Measurements from ENCODE around the gene DCT.
"Not testable (repeated sequence)": the region's sequence is repeated elsewhere in the genome, so short reads cannot be mapped to it uniquely, and the experiment has no call there.

DCT gene

GRCh38 chr13:94515374-94515773 lies 35.9 kb upstream of the DCT start:
- H3K4me3 ChIP-seq (ENCODE audit: low read depth, low read length) = no peak overlapping the region
- TF ChIP-seq, protein P1, sequence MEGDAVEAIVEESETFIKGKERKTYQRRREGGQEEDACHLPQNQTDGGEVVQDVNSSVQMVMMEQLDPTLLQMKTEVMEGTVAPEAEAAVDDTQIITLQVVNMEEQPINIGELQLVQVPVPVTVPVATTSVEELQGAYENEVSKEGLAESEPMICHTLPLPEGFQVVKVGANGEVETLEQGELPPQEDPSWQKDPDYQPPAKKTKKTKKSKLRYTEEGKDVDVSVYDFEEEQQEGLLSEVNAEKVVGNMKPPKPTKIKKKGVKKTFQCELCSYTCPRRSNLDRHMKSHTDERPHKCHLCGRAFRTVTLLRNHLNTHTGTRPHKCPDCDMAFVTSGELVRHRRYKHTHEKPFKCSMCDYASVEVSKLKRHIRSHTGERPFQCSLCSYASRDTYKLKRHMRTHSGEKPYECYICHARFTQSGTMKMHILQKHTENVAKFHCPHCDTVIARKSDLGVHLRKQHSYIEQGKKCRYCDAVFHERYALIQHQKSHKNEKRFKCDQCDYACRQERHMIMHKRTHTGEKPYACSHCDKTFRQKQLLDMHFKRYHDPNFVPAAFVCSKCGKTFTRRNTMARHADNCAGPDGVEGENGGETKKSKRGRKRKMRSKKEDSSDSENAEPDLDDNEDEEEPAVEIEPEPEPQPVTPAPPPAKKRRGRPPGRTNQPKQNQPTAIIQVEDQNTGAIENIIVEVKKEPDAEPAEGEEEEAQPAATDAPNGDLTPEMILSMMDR (IDR thresholded peaks at IDR 0.05; ENCODE audit: low read depth, low read length, missing control alignments) = no peak
- in situ Hi-C loops (cut with HindIII; ENCODE audit: low sequenced_read_pairs) = no loop called here
- DNase-seq (ENCODE audit: low read depth) = no peak

GRCh38 chr13:94513026-94513425 lies 33.5 kb upstream of the DCT start:
- TF ChIP-seq, protein P1 (IDR thresholded peaks at IDR 0.05; ENCODE audit: low read depth, low read length, missing control alignments) = no peak
- H3K4me3 ChIP-seq (ENCODE audit: low read depth, low read length) = no peak overlapping the region
- in situ Hi-C loops (cut with HindIII; ENCODE audit: low sequenced_read_pairs) = no loop called here
- DNase-seq (ENCODE audit: low read depth) = no peak

GRCh38 chr13:94505730-94506129 lies 26.2 kb upstream of the DCT start:
- in situ Hi-C loops (cut with HindIII; ENCODE audit: low sequenced_read_pairs) = no loop called here
- no peak for DNase-seq (ENCODE audit: low read depth)
- no peak overlapping the region for H3K4me3 ChIP-seq (ENCODE audit: low read depth, low read length)
- TF ChIP-seq, protein P1 (IDR thresholded peaks at IDR 0.05; ENCODE audit: low read depth, low read length, missing control alignments) = no peak

DNA sequence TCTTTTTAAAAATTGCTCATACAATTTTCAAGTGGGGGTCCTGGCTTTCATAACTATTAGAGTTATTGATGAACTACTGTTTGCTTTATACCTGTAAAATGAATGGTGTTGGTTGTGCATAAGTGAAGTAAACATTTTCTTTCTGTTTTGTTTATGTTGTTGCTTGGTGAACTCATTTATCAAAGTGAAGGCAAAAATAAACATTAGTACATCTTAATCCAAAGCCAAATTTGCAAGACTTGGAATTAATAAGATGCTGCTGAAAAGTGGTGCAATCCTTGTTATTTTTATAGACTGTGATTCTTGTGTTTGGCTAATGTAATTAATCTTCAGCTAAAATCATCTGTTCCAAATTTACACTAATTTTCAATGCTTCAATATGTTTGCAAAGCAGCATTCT lies 24.4 kb upstream of the DCT start:
- in situ Hi-C loops (cut with HindIII; ENCODE audit: low sequenced_read_pairs) = no loop called here
- no peak overlapping the region for H3K4me3 ChIP-seq (ENCODE audit: low read depth, low read length)
- TF ChIP-seq, protein P1 (IDR thresholded peaks at IDR 0.05; ENCODE audit: low read depth, low read length, missing control alignments) = no peak
- DNase-seq (ENCODE audit: low read depth) = no peak

DNA sequence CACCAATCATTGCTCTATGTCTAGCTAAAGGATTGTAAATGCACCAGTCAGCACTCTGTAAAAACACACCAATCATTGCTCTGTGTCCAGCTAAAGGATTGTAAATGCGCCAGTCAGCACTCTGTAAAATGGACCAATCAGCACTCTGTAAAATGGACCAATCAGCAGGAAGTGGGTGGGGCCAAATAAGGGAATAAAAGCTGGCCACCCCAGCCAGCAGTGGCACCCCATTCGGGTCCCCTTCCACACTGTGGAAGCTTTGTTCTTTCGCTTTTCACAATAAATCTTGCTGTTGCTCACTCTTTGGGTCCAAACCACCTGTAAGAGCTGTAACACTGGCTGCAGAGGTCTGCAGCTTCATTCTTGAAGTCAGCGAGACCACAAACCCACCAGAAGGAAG lies 19.3 kb upstream of the DCT start:
- in situ Hi-C loops (cut with HindIII; ENCODE audit: low sequenced_read_pairs); H3K4me3 ChIP-seq (ENCODE audit: low read depth, low read length); DNase-seq (ENCODE audit: low read depth): not testable (repeated sequence)

- no peak overlapping the region for H3K4me3 ChIP-seq (ENCODE audit: low read depth, low read length)
- no peak for DNase-seq (ENCODE audit: low read depth)
- TF ChIP-seq, protein P1 (IDR thresholded peaks at IDR 0.05; ENCODE audit: low read depth, low read length, missing control alignments) = no peak
- in situ Hi-C loops (cut with HindIII; ENCODE audit: low sequenced_read_pairs) = no loop called here
Measured at GRCh38 chr13:94495806-94496205, 16.3 kb upstream of the DCT start.

DNA sequence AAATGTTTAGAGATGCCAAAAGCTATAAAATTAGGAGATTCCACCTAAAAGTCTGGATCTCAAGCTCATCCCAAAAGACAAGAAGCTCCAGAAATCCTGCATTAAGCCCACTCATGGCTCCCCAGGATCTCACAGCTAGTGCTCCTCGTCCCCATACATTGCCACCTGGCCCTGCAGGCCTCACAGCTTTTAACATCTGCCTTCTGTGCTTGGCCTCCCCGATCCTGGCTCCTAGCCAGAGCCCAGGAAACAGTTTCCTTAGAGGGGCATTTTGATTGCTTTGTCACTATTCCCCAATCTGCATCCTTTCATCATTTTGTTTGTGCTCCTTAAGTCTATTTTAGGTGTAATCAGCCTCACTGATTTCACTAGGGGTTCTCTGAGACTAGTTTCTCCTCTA lies 14.5 kb upstream of the DCT start:
- DNase-seq (ENCODE audit: low read depth) = no peak
- TF ChIP-seq, protein P1 (IDR thresholded peaks at IDR 0.05; ENCODE audit: low read depth, low read length, missing control alignments) = no peak
- in situ Hi-C loops (cut with HindIII; ENCODE audit: low sequenced_read_pairs) = no loop called here
- no peak overlapping the region for H3K4me3 ChIP-seq (ENCODE audit: low read depth, low read length)
